Urinary bladder (tissue), 4 donors: ENCODE data around the gene RNF111. TPM values are rescaled to one million over a fixed set of nuclear protein-coding genes. Genes with fewer than 3 reads are reported as not detected.
"Not testable (repeated sequence)": the region's sequence is repeated elsewhere in the genome, so short reads cannot be mapped to it uniquely, and the experiment has no call there.

Experiments
- DNase-seq: peaks from one replicate; pipeline ENCODE4 v3.0.0-alpha.2; 2015; ENCODE audit errors: extremely low spot score
- H3K27ac ChIP-seq: one replicate; pipeline ENCODE4 v1.5.1; 2013; ENCODE audit warnings: low read depth, mild to moderate bottlenecking, moderate library complexity
- H3K36me3 ChIP-seq: one replicate; pipeline ENCODE4 v1.6.1; 2013; ENCODE audit warnings: mild to moderate bottlenecking, moderate library complexity; ENCODE audit not compliant: insufficient read depth
- H3K4me1 ChIP-seq: one replicate; pipeline ENCODE4 v1.6.1; 2013; ENCODE audit warnings: mild to moderate bottlenecking, moderate library complexity; ENCODE audit not compliant: insufficient read depth
- H3K4me3 ChIP-seq: one replicate; pipeline ENCODE4 v1.5.1; 2013; ENCODE audit warnings: low read depth, low read length
- WGBS: extraction: QIAGEN DNeasy Blood & Tissue Kit; methylation state at CpG from one replicate; pipeline ENCODE4 v1.1.7; 2013; 5-methylcytosine and 5-hydroxymethylcytosine counted together
- polyA plus RNA-seq: library from polyadenylated mRNA; stranded (reverse); fragments of 200-250 nt; gene quantifications from one replicate; pipeline ENCODE4 v1.2.3, GENCODE V29; 2013
- total RNA-seq: library from RNA; depleted of rRNA; stranded (reverse); fragments of >200 nt; gene quantifications from one replicate; pipeline ENCODE4 v1.2.3, GENCODE V29; 2014
- donor health status: healthy with polysubstance abuse.
- donor health status: healthy.

RNF111 gene
- total and polyA plus RNA-seq, 2 donors: 11.3 to 38.3 TPM

DNA sequence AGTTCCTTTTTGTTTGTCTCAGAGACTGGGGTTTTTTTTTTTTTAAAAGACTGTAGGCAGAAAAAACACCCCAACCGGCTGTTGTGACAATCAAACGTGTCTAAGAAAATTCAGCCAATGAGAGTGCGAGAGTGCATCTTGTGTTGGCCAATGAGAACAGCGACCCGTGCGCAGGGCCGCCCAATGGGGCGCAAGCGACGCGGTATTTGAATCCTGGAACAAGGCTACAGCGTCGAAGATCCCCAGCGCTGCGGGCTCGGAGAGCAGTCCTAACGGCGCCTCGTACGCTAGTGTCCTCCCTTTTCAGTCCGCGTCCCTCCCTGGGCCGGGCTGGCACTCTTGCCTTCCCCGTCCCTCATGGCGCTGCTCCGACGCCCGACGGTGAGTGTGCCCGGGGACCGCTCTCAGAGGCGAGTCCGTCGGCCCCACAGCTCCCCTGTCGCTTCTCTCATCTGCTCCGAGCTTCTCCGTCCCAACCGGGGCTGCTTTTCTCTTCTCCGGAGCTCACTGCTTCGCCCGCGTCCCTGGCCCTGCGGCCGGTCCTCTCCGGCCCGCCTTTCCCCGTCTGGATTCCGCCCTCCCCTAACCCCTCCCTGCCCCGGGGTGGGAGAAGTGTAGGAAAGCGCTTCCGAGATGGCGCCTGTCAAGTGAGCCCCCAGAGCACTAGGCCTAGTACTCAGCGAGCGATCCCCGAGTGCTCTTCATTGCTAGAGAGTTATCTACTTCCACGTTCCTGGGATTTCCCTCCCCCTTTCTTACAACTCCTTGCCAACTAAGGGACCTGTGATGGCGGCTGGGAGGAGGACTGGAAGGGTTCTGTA, 117.7 kb downstream of the RNF111 start, which contains the start of gene CCNB2:
TSS of gene CCNB2 (plus strand) at position 235 of the 821 bp plus-strand sequence. CDS start at position 358, 123 bp downstream.
- no peaks in the 10 kb centered on the region for H3K4me1 ChIP-seq
- peak within 1 kb of the TSS; percentile 42 for H3K4me3 ChIP-seq
- DNase-seq: peak; percentile 93
- no peaks in the 10 kb centered on the region for H3K36me3 ChIP-seq
- H3K27ac ChIP-seq: no peak within 1 kb of the TSS
- WGBS: under 1% methylated on average over 57 of the region's 57 CpGs

DNA sequence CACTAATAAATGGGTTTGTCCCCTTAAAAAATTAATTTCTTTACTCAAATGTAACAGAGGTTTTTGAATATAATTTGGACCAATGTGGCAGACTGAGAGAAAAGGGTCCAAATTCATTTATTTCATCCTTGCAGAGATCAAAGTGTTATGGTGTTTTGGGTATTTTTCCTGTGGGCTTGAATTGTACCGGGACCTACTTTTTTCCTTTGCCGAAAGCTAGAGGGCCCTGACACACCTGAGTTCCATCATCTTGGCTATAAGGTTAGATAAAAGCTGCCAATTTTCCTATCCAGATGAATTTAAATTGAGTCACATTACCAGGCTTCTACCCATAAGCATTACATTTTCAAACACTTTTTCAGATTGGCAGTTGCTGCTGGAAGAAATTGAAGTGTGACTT, 118.4 kb downstream of the RNF111 start:
- 46% methylated on average over 2 of the region's 2 CpGs for WGBS
- no peak overlapping the region for H3K4me3 ChIP-seq
- H3K4me1 ChIP-seq: no peaks in the 10 kb centered on the region
- no peaks in the 10 kb centered on the region for H3K36me3 ChIP-seq
- no peak for DNase-seq
- no peak overlapping the region for H3K27ac ChIP-seq

DNA sequence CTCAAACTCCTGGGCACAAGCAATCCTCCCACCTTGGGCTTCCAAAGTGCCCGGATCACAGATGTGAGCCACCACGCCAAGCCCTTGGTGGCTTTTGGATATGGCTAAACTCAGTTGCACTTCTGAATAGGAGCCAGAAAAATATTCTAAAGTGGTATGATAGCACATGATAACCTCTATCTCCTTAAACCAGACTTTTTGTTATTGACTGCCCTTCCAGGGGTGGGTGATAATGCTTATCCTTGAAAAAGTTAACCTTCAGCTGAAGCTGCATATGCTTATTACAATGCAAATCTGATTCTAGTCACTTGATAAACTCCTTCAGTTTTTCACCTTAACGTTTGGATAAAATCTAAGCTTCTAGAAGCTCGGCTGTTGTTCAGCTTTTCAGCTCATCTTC, 123.8 kb downstream of the RNF111 start:
- WGBS: 91% methylated on average over 4 of the region's 4 CpGs
- no peak overlapping the region for H3K27ac ChIP-seq
- no peak overlapping the region for H3K4me3 ChIP-seq
- no peaks in the 10 kb centered on the region for H3K36me3 ChIP-seq
- no peaks in the 10 kb centered on the region for H3K4me1 ChIP-seq
- no peak for DNase-seq

DNA sequence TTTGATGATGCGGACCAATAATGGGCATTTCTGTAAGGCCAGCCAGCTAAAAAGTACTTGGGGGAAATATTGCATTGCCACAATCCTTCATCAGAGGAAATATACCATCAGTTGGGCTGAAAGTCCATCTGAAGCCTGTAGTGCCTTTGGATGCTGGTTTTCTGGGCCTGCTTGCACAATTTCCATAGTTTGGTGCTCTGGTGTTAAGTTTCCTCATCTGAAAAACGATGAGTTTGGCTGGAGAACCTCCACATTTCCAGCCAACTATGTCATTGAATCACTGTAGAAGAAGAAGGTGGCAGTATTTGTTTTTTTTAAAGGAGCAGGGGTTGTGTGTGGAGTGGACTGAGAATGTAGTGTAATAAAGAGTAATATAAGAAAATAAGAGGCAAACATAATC, 127.6 kb downstream of the RNF111 start:
- H3K27ac ChIP-seq: no peak overlapping the region
- WGBS: 66% methylated on average over 2 of the region's 2 CpGs
- no peak for DNase-seq
- H3K4me1 ChIP-seq: no peaks in the 10 kb centered on the region
- no peak overlapping the region for H3K4me3 ChIP-seq
- H3K36me3 ChIP-seq: no peaks in the 10 kb centered on the region

DNA sequence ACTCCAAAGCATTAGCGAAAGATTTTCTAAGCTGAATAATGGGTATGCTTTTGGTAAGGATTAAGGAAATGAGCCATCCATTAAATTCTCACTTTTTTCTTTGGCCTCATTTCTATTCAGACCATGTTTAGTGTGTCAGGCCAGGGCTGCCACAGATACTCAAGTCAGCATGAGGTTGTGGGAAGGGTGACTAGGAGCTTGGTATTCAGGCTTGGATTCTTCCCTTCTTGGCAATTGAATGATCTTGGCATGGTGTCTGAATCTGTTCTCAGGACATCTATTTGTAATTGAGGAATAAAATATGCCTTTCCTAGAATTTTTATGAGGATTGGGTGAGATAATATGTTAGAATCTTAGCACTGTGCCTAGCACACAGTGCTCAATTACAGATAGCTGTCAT, 128.7 kb downstream of the RNF111 start:
- Histone ChIP-seq H3K36me3 (no peaks in the 10 kb centered on the region), H3K27ac (no peak overlapping the region), H3K4me1 (no peaks in the 10 kb centered on the region), H3K4me3 (no peak overlapping the region)
- no peak for DNase-seq
- 100% methylated on average over 1 of the region's 1 CpG for WGBS

DNA sequence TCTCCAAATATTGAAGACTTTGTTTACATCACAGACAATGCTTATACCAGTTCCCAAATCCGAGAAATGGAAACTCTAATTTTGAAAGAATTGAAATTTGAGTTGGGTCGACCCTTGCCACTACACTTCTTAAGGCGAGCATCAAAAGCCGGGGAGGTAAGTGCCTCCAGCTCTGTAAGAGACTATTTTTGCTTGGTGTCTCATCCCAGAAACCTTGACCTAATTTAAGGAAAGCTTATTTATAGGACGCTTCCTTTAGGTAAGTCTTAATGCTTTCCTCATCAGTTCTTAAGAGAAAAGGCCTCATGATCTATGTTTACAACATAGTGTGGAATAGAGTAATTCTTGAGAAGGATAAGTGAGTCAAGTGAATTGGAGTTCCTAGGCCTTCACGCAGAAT, 129.3 kb downstream of the RNF111 start:
- Histone ChIP-seq H3K4me3 (no peak overlapping the region), H3K27ac (no peak overlapping the region), H3K4me1 (no peaks in the 10 kb centered on the region), H3K36me3 (no peaks in the 10 kb centered on the region)
- 96% methylated on average over 6 of the region's 6 CpGs for WGBS
- no peak for DNase-seq

DNA sequence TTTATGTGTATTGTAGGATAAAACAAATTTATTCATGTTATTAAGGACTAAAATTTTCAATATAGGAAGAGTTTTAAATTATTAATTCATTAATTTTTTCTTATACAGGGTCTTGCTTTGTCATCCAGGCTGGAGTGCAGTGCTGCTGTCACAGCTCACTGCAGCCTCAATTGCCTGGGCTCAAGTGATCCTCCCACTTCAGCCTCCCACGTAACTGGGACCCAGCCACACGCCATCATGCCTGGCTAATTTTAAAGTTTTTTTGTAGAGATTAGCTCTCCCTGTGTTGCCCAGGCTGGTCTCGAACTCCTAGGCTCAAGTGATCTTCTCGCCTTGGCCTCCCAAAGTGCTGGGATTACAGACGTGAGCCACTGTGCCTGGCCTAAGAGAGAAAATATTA, 132.2 kb downstream of the RNF111 start:
- no peak overlapping the region for H3K4me3 ChIP-seq
- DNase-seq: no peak
- H3K4me1 ChIP-seq: no peaks in the 10 kb centered on the region
- no peak overlapping the region for H3K27ac ChIP-seq
- no peaks in the 10 kb centered on the region for H3K36me3 ChIP-seq
- 93% methylated on average over 5 of the region's 5 CpGs for WGBS

DNA sequence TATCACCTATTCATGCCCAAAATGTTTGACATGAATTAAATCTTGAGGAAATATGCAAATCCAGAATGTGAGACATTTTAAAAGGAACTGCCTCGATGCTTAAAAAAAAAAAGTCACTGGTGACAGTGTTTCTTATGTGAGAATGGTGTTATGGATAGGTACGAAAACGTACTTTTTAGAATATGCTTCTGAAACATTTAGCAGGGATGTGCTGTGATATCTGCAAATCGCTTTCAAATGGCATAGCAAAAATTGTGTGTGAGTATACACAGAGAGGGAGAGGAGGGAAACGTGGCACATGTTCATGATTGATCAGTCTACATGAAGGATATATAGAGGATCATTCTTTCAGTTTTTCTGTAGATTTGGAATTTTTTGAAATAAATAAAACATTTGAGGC, 133.5 kb downstream of the RNF111 start:
- H3K4me3 ChIP-seq: no peak overlapping the region
- no peak for DNase-seq
- no peaks in the 10 kb centered on the region for H3K36me3 ChIP-seq
- 95% methylated on average over 5 of the region's 5 CpGs for WGBS
- H3K27ac ChIP-seq: no peak overlapping the region
- H3K4me1 ChIP-seq: no peaks in the 10 kb centered on the region

DNA sequence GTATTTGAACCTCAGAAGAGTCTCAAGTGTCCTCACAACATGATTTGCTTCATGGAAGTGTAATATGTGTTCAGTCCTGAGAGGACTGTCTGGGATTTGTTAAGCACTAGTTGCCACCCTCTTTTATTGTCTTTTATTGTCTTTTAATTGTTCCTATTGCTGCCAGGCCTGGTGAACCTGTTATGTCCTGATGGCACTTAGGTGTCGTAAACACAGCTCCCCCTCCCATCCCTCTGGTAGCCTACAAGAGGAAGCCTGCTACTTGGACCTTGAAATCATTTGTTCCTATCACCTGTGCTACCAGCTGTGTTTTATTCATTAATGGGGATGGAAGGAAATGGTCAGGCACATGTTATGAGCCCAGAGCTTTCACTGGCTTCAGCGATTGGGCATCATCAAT, 136.8 kb downstream of the RNF111 start:
- no peak overlapping the region for H3K4me3 ChIP-seq
- no peaks in the 10 kb centered on the region for H3K36me3 ChIP-seq
- WGBS: 89% methylated on average over 2 of the region's 2 CpGs
- H3K27ac ChIP-seq: no peak overlapping the region
- H3K4me1 ChIP-seq: no peaks in the 10 kb centered on the region
- DNase-seq: no peak

DNA sequence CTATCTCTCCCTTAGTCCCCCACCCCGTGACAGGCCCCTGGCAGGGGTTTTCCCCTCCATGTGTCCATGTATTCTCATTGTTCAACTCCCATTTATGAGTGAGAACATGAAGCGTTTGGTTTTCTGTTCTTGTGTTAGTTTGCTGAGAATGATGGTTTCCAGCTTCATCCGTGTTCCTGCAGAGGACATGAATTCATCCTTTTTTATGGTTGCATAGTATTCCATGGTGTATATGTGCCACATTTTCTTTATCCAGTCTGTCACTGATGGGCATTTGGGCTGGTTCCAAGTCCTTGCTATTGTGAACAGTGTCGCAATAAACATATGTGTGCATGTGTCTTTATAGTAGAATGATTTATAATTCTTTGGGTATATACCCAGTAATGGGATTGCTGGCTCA, 138.2 kb downstream of the RNF111 start:
- H3K4me3 ChIP-seq, DNase-seq, H3K4me1 ChIP-seq, H3K36me3 ChIP-seq, H3K27ac ChIP-seq: not testable (repeated sequence)
- WGBS: 97% methylated on average over 4 of the region's 4 CpGs

DNA sequence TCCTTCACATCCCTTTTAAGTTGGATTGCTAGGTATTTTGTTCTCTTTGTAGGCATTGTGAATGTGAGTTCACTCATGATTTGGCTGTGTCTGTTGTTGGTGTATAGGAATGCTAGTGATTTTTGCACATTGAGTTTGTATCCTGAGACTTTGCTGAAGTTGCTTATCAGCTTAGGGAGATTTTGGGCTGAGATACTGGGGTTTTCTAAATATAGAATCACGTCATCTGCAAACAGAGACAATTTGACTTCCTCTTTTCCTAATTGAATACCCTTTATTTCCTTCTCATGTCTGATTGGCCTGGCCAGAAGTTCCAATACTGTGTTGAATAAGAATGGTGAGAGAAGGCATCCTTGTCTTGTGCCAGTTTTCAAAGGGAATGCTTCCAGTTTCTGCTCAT, 139.8 kb downstream of the RNF111 start:
- not testable (repeated sequence) for DNase-seq, H3K36me3 ChIP-seq, H3K4me3 ChIP-seq, H3K27ac ChIP-seq, H3K4me1 ChIP-seq
- 76% methylated on average over 1 of the region's 1 CpG for WGBS

DNA sequence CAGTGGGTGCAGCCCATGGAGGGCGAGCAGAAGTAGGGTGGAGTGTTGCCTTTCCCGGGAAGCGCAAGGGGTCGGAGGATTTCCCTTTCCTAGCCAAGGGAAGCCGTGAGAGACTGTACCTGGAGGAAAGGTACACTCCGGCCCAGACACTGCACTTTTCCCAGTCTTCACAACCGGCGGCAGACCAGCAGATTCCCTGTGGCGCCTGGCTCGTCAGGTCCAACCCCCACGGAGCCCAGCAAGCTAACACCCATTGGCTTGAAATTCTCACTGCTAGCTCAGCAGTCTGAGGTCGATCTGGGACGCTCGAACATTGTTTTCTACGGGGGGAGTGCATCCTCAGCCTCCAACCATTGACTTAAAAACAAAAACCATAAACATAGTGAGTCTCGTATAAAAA, 144.0 kb downstream of the RNF111 start:
- peaks cover 3% of the 10 kb centered on the region for H3K36me3 ChIP-seq
- DNase-seq: no peak
- 96% methylated on average over 16 of the region's 16 CpGs for WGBS
- H3K4me1 ChIP-seq: no peaks in the 10 kb centered on the region
- H3K27ac ChIP-seq: no peak overlapping the region
- H3K4me3 ChIP-seq: no peak overlapping the region

DNA sequence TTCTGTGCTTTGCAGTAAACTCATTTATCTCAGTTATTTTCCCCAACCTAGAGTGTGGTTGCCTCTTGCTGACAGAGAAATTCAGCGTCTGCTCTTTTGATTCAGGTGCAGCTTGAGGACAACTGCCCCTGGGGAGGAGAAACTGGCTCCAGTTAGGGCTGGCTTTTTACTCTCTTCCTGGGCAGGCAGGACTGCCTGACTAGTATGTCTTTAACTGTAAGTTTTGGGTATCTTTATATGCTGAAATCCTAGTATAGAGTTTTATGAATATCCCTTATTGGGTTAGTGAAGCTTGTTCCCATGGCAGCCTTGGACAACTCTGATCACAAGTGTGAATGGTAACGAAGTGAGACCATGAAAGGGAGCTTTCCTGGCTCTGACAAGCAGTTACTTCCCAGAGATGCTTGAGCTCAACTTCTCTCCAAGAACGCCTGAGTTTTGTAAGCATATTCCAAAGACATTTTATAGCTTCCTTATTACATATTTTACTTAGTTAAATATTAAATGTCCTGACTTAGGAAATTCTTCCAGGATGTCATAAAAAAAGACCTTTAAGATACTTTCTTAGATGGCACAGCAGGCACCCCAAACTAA, 144.6 kb downstream of the RNF111 start:
- WGBS: 92% methylated on average over 3 of the region's 3 CpGs
- H3K4me1 ChIP-seq: no peaks in the 10 kb centered on the region
- DNase-seq: no peak

DNA sequence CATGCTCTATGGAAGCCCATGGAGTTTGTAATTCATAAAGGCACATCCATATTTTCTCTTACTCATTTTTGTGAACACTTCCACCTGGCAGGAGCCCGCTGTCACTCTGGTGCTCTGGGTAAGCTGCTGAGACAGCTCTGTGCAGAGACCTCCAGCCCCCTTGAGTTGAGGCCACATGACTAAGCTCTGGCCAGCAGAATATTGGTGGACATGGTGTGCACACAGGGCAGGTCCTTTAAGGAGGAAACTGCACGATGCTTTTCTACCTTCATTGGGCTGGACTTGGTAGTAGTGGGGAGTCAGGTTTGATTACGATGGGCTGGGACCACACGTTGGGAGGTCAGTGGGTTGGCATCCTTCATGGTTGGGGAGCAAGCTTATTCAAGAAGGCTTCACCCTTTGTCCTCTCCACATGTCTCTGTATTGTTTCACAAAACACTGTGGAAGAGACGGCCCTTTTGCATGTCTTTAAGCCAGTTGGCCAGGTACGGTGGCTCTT, 146.5 kb downstream of the RNF111 start:
- peaks cover 6% of the 10 kb centered on the region for H3K36me3 ChIP-seq
- DNase-seq: no peak
- H3K27ac ChIP-seq: no peak overlapping the region
- no peaks in the 10 kb centered on the region for H3K4me1 ChIP-seq
- H3K4me3 ChIP-seq: no peak overlapping the region
- 98% methylated on average over 6 of the region's 6 CpGs for WGBS

More for the DNA sequence above, 144.6 kb downstream of the RNF111 start:
- Histone ChIP-seq H3K27ac (no peak overlapping the region), H3K4me3 (no peak overlapping the region), H3K36me3 (peaks cover 6% of the 10 kb centered on the region)
